ENCODE data around the gene BARX1.

The BARX1 gene

GRCh38 chr9:93916358-93916757, 38.8 kb downstream of the BARX1 start:
- TF ChIP-seq CTCF (IDR thresholded peaks at IDR 0.05): no peak

GRCh38 chr9:93911801-93912554, 43.2 kb downstream of the BARX1 start:
- no peak overlapping the region for H3K4me3 ChIP-seq
- no peak overlapping the region for H3K27ac ChIP-seq
- no peak for TF ChIP-seq CTCF (IDR thresholded peaks at IDR 0.05)
- DNase-seq (ENCODE audit: low spot score): no peak

More at GRCh38 chr9:93916358-93916757, 38.8 kb downstream of the BARX1 start:
- no peak overlapping the region for H3K27ac ChIP-seq
- H3K4me3 ChIP-seq: no peak overlapping the region
- no peak for DNase-seq (ENCODE audit: low spot score)

- DNase-seq (ENCODE audit: low spot score): no peak
- Histone ChIP-seq H3K27ac (no peak overlapping the region), H3K4me3 (no peak overlapping the region)
- TF ChIP-seq CTCF (IDR thresholded peaks at IDR 0.05): no peak
Measured at GRCh38 chr9:93911136-93911745, 43.9 kb downstream of the BARX1 start.

GRCh38 chr9:93910598-93910997, 44.6 kb downstream of the BARX1 start:
- Histone ChIP-seq H3K4me3 (no peak overlapping the region), H3K27ac (no peak overlapping the region)
- DNase-seq (ENCODE audit: low spot score): no peak
- TF ChIP-seq CTCF (IDR thresholded peaks at IDR 0.05): no peak

GRCh38 chr9:93910196-93910595, 45.0 kb downstream of the BARX1 start:
- DNase-seq (ENCODE audit: low spot score): no peak
- Histone ChIP-seq H3K27ac (no peak overlapping the region), H3K4me3 (no peak overlapping the region)
- TF ChIP-seq CTCF (IDR thresholded peaks at IDR 0.05): no peak

GRCh38 chr9:93909242-93909616, 45.9 kb downstream of the BARX1 start:
- TF ChIP-seq CTCF (IDR thresholded peaks at IDR 0.05): no peak
- Histone ChIP-seq H3K4me3 (no peak overlapping the region), H3K27ac (no peak overlapping the region)
- no peak for DNase-seq (ENCODE audit: low spot score)
